K562 (cell line): Measurements from ENCODE around the gene PCCA. TPM values are rescaled to one million over a fixed set of nuclear protein-coding genes. Genes with fewer than 3 reads are reported as not detected.

Experiments used
- ATAC-seq: fragments of 200-7000 bp; cut with Tn5 transposase; 3 replicates; pipeline ENCODE4 v1.9.1; 2020; ENCODE audit warnings: moderate library complexity
- BruUV-seq: library from RNA; stranded (reverse); fragments of 400-500 nt; replicated peaks from 2 replicates; lab custom pipeline; 2021; lab: Mats Ljungman, UMichigan
- CTCF ChIA-PET: fragments of 300-600 bp; formaldehyde crosslinking; extraction: SDS; loops from one replicate; lab custom pipeline; 2021; ENCODE audit warnings: low intra/inter-chr PET ratio; lab: Yijun Ruan, JAX
- POLR2A ChIA-PET: fragments of 300-600, 350-650 bp; sonication (Branson Sonifier 250); formaldehyde crosslinking; extraction: SDS; loops from one replicate; lab custom pipeline; 2021; ENCODE audit warnings: antibody characterized with exemption, inconsistent platforms; lab: Yijun Ruan, JAX
- DNase-seq, 4 experiments: peaks; one replicate each; pipeline versions ENCODE4 v3.0.0 to v3.0.0-alpha.2; 2011 to 2018; ENCODE audit warnings: low spot score in 3 of 4, mixed read lengths in 3 of 4; ENCODE audit errors: extremely low read depth in 1 of 4
- FAIRE-seq: peaks from 2 replicates; lab custom pipeline; 2011; peaks lifted over from hg19 to GRCh38; lab: Jason Lieb, UNC
- H2AFZ ChIP-seq: 2 replicates; pipeline ENCODE4 v1.6.0; 2011; ENCODE audit warnings: low read depth, low read length, control low read depth, inconsistent platforms
- H3K27ac ChIP-seq: fragments of 200-600 bp; 3 replicates; pipeline ENCODE4 v1.8.0; 2011; ENCODE audit warnings: low read depth, mild to moderate bottlenecking, control low read depth, inconsistent platforms, low read length, moderate library complexity, mixed read lengths; ENCODE audit errors: extremely low read depth
- H3K27me3 ChIP-seq, 2 experiments: fragments of 300-600 bp in 1 of 2; 2 replicates in 1 of 2; 3 replicates in 1 of 2; pipeline versions ENCODE4 v1.6.0 to v1.8.0; 2011; ENCODE audit warnings: inconsistent platforms in 2 of 2, low read length in 2 of 2, mild to moderate bottlenecking in 1 of 2, mixed read lengths in 1 of 2, moderate library complexity in 1 of 2; ENCODE audit not compliant: control insufficient read depth in 2 of 2, insufficient read depth in 2 of 2
- H3K36me3 ChIP-seq: fragments of 300-600 bp; 3 replicates; pipeline ENCODE4 v1.8.0; 2011; ENCODE audit warnings: mild to moderate bottlenecking, low read length, inconsistent platforms; ENCODE audit not compliant: control insufficient read depth, insufficient read depth
- H3K4me1 ChIP-seq, 2 experiments: fragments of 200-600 bp in 1 of 2; replicated peaks in 1 of 2; 2 replicates in 1 of 2; 3 replicates in 1 of 2; pipeline versions ENCODE4 v1.5.1 to v1.8.0; 2011; ENCODE audit warnings: inconsistent platforms in 2 of 2, low read length in 2 of 2, mild to moderate bottlenecking in 1 of 2, mixed read lengths in 1 of 2, moderate library complexity in 1 of 2; ENCODE audit not compliant: control insufficient read depth in 2 of 2, insufficient read depth in 2 of 2
- H3K4me2 ChIP-seq: 2 replicates; pipeline ENCODE4 v1.6.1; 2011; ENCODE audit warnings: low read length, control low read depth, inconsistent platforms, mixed read lengths; ENCODE audit not compliant: insufficient read depth
- H3K4me3 ChIP-seq: fragments of 200-600 bp; sonication (generic), shearing (Covaris generic); 2 replicates; pipeline ENCODE4 v1.5.1; 2016; ENCODE audit warnings: control low read depth, inconsistent platforms
- H3K79me2 ChIP-seq: fragments of 200-600 bp; 3 replicates; pipeline ENCODE4 v1.8.0; 2011; ENCODE audit warnings: low read length, inconsistent platforms; ENCODE audit not compliant: control insufficient read depth, insufficient read depth
- H3K9ac ChIP-seq, 2 experiments: 2 replicates each; pipeline versions ENCODE4 v1.6.0 to v1.6.1; 2011; ENCODE audit warnings: low read depth in 2 of 2, low read length in 2 of 2, control low read depth in 1 of 2, inconsistent platforms in 1 of 2, mild to moderate bottlenecking in 1 of 2, mixed read lengths in 1 of 2; ENCODE audit not compliant: insufficient read depth in 1 of 2
- H3K9me1 ChIP-seq: one replicate; pipeline ENCODE4 v1.6.0; 2011; ENCODE audit warnings: inconsistent platforms, mild to moderate bottlenecking, low read length, moderate library complexity; ENCODE audit not compliant: control insufficient read depth, insufficient read depth
- H3K9me3 ChIP-seq: replicated peaks from 2 replicates; pipeline ENCODE4 v1.5.1; 2011; ENCODE audit warnings: low read depth, low read length, inconsistent platforms; ENCODE audit not compliant: control insufficient read depth, insufficient read depth
- H4K20me1 ChIP-seq: replicated peaks from 2 replicates; pipeline ENCODE4 v1.6.1; 2011; ENCODE audit warnings: low read length, inconsistent platforms, mixed read lengths; ENCODE audit not compliant: control insufficient read depth, insufficient read depth
- ARID2 ChIP-seq: fragments of 450-650 bp; IDR thresholded peaks from 2 replicates; pipeline ENCODE4 v1.6.1; 2017; ENCODE audit warnings: antibody characterized with exemption, mild to moderate bottlenecking
- CHD2 ChIP-seq: IDR thresholded peaks from 2 replicates; pipeline ENCODE4 v1.6.1; 2011; ENCODE audit warnings: low read depth, low read length
- E4F1 ChIP-seq: fragments of 250-450 bp; sonication (Bioruptor Pico); IDR thresholded peaks from 2 replicates; pipeline ENCODE4 v1.5.0; 2021; ENCODE audit warnings: mild to moderate bottlenecking, borderline replicate concordance
- EP300 ChIP-seq: IDR thresholded peaks from 2 replicates; pipeline ENCODE4 v1.6.1; 2012; ENCODE audit warnings: low read length, improper control_type of control experiment
- L3MBTL2 ChIP-seq: fragments of 450-650 bp; IDR thresholded peaks from 2 replicates; pipeline ENCODE4 v1.6.1; 2016; ENCODE audit warnings: mild to moderate bottlenecking, moderate library complexity
- MAZ ChIP-seq, 2 experiments: fragments of 450-650 bp in 1 of 2; sonication (generic) in 1 of 2; formaldehyde crosslinking; IDR thresholded peaks in 1 of 2; conservative IDR thresholded peaks in 1 of 2; 2 replicates each; pipeline versions ENCODE4 v1.4.0 to v1.5.0; 2020; ENCODE audit warnings: mild to moderate bottlenecking in 1 of 2, missing genetic modification reagents in 1 of 2
- RNF219 ChIP-seq: fragments of 250-450 bp; sonication (Bioruptor Pico); IDR thresholded peaks from 2 replicates; pipeline ENCODE4 v1.5.0; 2022; ENCODE audit warnings: mild to moderate bottlenecking
- THAP12 ChIP-seq: fragments of 250-450 bp; sonication (Bioruptor Pico); IDR thresholded peaks from 2 replicates; pipeline ENCODE4 v1.9.0; 2021; ENCODE audit warnings: mild to moderate bottlenecking, inconsistent platforms
- ZHX1 ChIP-seq: fragments of 150-350 bp; conservative IDR thresholded peaks from 2 replicates; pipeline ENCODE4 v1.6.1; 2014; ENCODE audit warnings: low read length
- ZNF143 ChIP-seq: sonication (generic); formaldehyde crosslinking; IDR thresholded peaks from 2 replicates; pipeline ENCODE4 v1.9.0; 2022; ENCODE audit warnings: mild to moderate bottlenecking, missing genetic modification reagents
- ZNF347 ChIP-seq: fragments of 450-650 bp; formaldehyde crosslinking; IDR thresholded peaks from 2 replicates; pipeline ENCODE4 v1.4.0; 2020; ENCODE audit warnings: low read depth, mild to moderate bottlenecking, moderate library complexity
- ZNF41 ChIP-seq: fragments of 250-450 bp; sonication (Bioruptor Pico); conservative IDR thresholded peaks from 2 replicates; pipeline ENCODE4 v1.4.0; 2020; ENCODE audit warnings: mild to moderate bottlenecking
- WGBS: fragments of 100-300 bp; shearing (Covaris generic); methylation state at CpG from one replicate; pipeline ENCODE4 v1.1.6; 2016; ENCODE audit warnings: low coverage, mixed read lengths; ENCODE audit not compliant: insufficient coverage; ENCODE audit errors: missing lambda C conversion rate; 5-methylcytosine and 5-hydroxymethylcytosine counted together
- in situ Hi-C: fragments of 300-500 bp; cut with MboI; formaldehyde crosslinking; loops from 4 replicates; pipeline ENCODE4 v1.15.0; 2018; ENCODE audit warnings: inconsistent platforms, mixed read lengths
- intact Hi-C: fragments of 100-400 bp; cut with micrococcal nuclease; formaldehyde crosslinking; loops from 2 replicates; pipeline ENCODE4 v1.14.2; 2022
- polyA plus RNA-seq, 8 experiments: library from polyadenylated mRNA; depleted of rRNA in 4 of 8; stranded (reverse) in 5 of 8; unstranded in 3 of 8; fragments of >200 nt; fragmentation: Nextera tagmentation in 2 of 8; fragmentation: Illumina TruSeq in 1 of 8; extraction: Ambion mirVana in 2 of 8; extraction: Trizol in 1 of 8; gene quantifications; 2 replicates each; pipeline versions ENCODE4 v1.2.1 to v1.2.3, GENCODE V29; 2011 to 2014; ENCODE audit warnings: inconsistent platforms in 1 of 8, missing spikeins in 1 of 8
- total RNA-seq, 7 experiments: library from RNA; depleted of rRNA in 6 of 7; stranded (reverse); fragments of >200 nt in 6 of 7; fragmentation: Illumina TruSeq in 2 of 7; extraction: Trizol in 2 of 7; gene quantifications; 2 replicates each; pipeline versions ENCODE4 v1.2.1 to v1.2.3, GENCODE V29; 2011 to 2021; ENCODE audit warnings: low replicate concordance in 1 of 7
- TF ChIP-seq, protein P1 (sequence below): sonication (generic); formaldehyde crosslinking; IDR thresholded peaks from 2 replicates; pipeline ENCODE4 v1.9.0; 2022; ENCODE audit warnings: mild to moderate bottlenecking, missing genetic modification reagents

Gene PCCA
- total and polyA plus RNA-seq, 9 of the 15 experiments (the other 6 are each of a cell fraction or from before 2014, with no cell fraction given) = 5.2 to 14.1 (median 9.7) TPM

- no peaks in the 10 kb centered on the region for H3K36me3 ChIP-seq
- no peaks in the 10 kb centered on the region for H3K79me2 ChIP-seq
- no peak overlapping the region for H3K4me2 ChIP-seq
- in situ Hi-C loops = no loop called here
- intact Hi-C loops = no loop called here
- no peaks in the 10 kb centered on the region for H3K27me3 ChIP-seq
- ATAC-seq = no peak
- no peaks in the 10 kb centered on the region for H3K4me1 ChIP-seq
- CTCF ChIA-PET = no interaction called here
- H2AFZ ChIP-seq = no peak overlapping the region
- no peaks in the 10 kb centered on the region for H3K9me3 ChIP-seq
- H4K20me1 ChIP-seq = no peaks in the 10 kb centered on the region
- 0% methylated on average over 1 of the region's 1 CpG for WGBS
- H3K4me3 ChIP-seq = no peak overlapping the region
- no peak overlapping the region for H3K9ac ChIP-seq
- no peaks in the 10 kb centered on the region for H3K9me1 ChIP-seq
- no peak overlapping the region for H3K27ac ChIP-seq
- FAIRE-seq = no peak
- DNase-seq = no peak
- POLR2A ChIA-PET = no interaction called here
- no TSS peak for BruUV-seq
- TF ChIP-seq CHD2 (no peak), MAZ (CRISPR knock-in tag; conservative IDR thresholded peaks at IDR 0.05 in 1 of 2, IDR thresholded peaks at IDR 0.05 in 1 of 2) (no peak), E4F1 (no peak), ZHX1 (no peak), EP300 (no peak), RNF219 (CRISPR knock-in tag) (no peak), ZNF347 (CRISPR knock-in tag) (no peak), ZNF143 (no peak), L3MBTL2 (no peak), THAP12 (CRISPR knock-in tag) (no peak), ARID2 (no peak), ZNF41 (no peak)
- TF ChIP-seq, protein P1, sequence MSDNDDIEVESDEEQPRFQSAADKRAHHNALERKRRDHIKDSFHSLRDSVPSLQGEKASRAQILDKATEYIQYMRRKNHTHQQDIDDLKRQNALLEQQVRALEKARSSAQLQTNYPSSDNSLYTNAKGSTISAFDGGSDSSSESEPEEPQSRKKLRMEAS (CRISPR knock-in tag) = no peak
Observed at GRCh38 chr13:100139817-100140216, 50.9 kb downstream of the PCCA start.
